Lung (tissue), 12 donors: ENCODE data around the gene APOLD1. TPM values are rescaled to one million over a fixed set of nuclear protein-coding genes. Genes with fewer than 3 reads are reported as not detected.

ENCODE experiments used
- ATAC-seq: fragments of 200-7000 bp; cut with Tn5 transposase; one replicate; pipeline ENCODE4 v1.9.1; 2020; ENCODE audit warnings: moderate number of reproducible peaks; ENCODE audit not compliant: insufficient read depth, low FRiP score
- DNase-seq, 3 donors: peaks; one replicate each; pipeline ENCODE4 v3.0.0-alpha.2; 2013 to 2017
- H3K27ac ChIP-seq, 2 donors: one replicate each; pipeline ENCODE4 v1.5.1; 2013; ENCODE audit warnings: mild to moderate bottlenecking in 2 of 2, moderate library complexity in 2 of 2, control low read depth in 1 of 2, inconsistent platforms in 1 of 2, low read depth in 1 of 2, low read length in 1 of 2
- H3K27me3 ChIP-seq, 3 donors: one replicate each; pipeline ENCODE4 v1.5.1; 2013; ENCODE audit warnings: low read length in 2 of 3; ENCODE audit not compliant: control insufficient read depth in 3 of 3, insufficient read depth in 3 of 3
- H3K36me3 ChIP-seq, 4 donors: one replicate each; pipeline ENCODE4 v1.5.1; 2013; ENCODE audit warnings: low read length in 4 of 4, mild to moderate bottlenecking in 1 of 4, moderate library complexity in 1 of 4; ENCODE audit not compliant: control insufficient read depth in 4 of 4, insufficient read depth in 4 of 4
- H3K4me1 ChIP-seq, 5 donors: one replicate each; pipeline ENCODE4 v1.5.1; 2013; ENCODE audit warnings: low read length in 5 of 5, mild to moderate bottlenecking in 2 of 5, moderate library complexity in 1 of 5; ENCODE audit not compliant: control insufficient read depth in 5 of 5, insufficient read depth in 5 of 5
- H3K4me3 ChIP-seq: one replicate; pipeline ENCODE4 v1.5.1; 2013; ENCODE audit warnings: mild to moderate bottlenecking, control low read depth, moderate library complexity
- H3K9ac ChIP-seq, 2 donors: one replicate each; pipeline ENCODE4 v1.5.1; 2013; ENCODE audit warnings: low read length in 2 of 2, control low read depth in 1 of 2; ENCODE audit not compliant: insufficient read depth in 1 of 2
- H3K9me3 ChIP-seq, 4 donors: one replicate each; pipeline ENCODE4 v1.5.1; 2013; ENCODE audit warnings: low read length in 3 of 4, mild to moderate bottlenecking in 1 of 4, moderate library complexity in 1 of 4; ENCODE audit not compliant: control insufficient read depth in 4 of 4, insufficient read depth in 3 of 4
- WGBS, 2 donors: extraction: QIAGEN DNeasy Blood & Tissue Kit; methylation state at CpG; one replicate each; pipeline ENCODE4 v1.1.7; 2013; 5-methylcytosine and 5-hydroxymethylcytosine counted together
- polyA plus RNA-seq, 2 donors: library from polyadenylated mRNA; stranded (reverse); fragments of 200-250 nt; gene quantifications; one replicate each; pipeline ENCODE4 v1.2.1, GENCODE V29; 2013
- total RNA-seq, 2 donors: library from RNA; depleted of rRNA in 1 of 2; stranded (reverse); fragments of >200 nt in 1 of 2; gene quantifications; one replicate each; pipeline ENCODE4 v1.2.1, GENCODE V29; 2014 to 2021
- TF ChIP-seq, protein P1 (sequence below): IDR thresholded peaks from 2 replicates; pipeline ENCODE4 v1.5.1; 2012; ENCODE audit warnings: mild to moderate bottlenecking; ENCODE audit errors: control extremely low read depth, extremely low read depth
- donor health status: control.
- donor health status: control.
- donor health status: Bipolar disorder and iron deficiency.
- donor health status: healthy.
- donor health status: DM: yes; HTN: yes; CAD: no.

APOLD1 gene
- total and polyA plus RNA-seq, 4 donors, result 3.1 to 22.9 (median 20.8) TPM

- H3K9ac ChIP-seq, result peak overlapping the region in 1 of 2 donors; percentile 46
- peaks cover 0 to 12% (median 4%) of the 10 kb centered on the region in 5 donors for H3K4me1 ChIP-seq
- DNase-seq (peak in 2 of 3 donors; percentile 27 to 58), ATAC-seq (no peak)
- WGBS, 2 donors, result 17 to 25% methylated on average over 3 of the region's 3 CpGs
- TF ChIP-seq, protein P1, sequence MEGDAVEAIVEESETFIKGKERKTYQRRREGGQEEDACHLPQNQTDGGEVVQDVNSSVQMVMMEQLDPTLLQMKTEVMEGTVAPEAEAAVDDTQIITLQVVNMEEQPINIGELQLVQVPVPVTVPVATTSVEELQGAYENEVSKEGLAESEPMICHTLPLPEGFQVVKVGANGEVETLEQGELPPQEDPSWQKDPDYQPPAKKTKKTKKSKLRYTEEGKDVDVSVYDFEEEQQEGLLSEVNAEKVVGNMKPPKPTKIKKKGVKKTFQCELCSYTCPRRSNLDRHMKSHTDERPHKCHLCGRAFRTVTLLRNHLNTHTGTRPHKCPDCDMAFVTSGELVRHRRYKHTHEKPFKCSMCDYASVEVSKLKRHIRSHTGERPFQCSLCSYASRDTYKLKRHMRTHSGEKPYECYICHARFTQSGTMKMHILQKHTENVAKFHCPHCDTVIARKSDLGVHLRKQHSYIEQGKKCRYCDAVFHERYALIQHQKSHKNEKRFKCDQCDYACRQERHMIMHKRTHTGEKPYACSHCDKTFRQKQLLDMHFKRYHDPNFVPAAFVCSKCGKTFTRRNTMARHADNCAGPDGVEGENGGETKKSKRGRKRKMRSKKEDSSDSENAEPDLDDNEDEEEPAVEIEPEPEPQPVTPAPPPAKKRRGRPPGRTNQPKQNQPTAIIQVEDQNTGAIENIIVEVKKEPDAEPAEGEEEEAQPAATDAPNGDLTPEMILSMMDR, result no peak
- no peak overlapping the region for H3K4me3 ChIP-seq
- peak overlapping the region in 1 of 2 donors; percentile 33 for H3K27ac ChIP-seq
- H3K27me3 ChIP-seq, result no peaks in the 10 kb centered on the region
- no peaks in the 10 kb centered on the region for H3K36me3 ChIP-seq
- H3K9me3 ChIP-seq, result no peaks in the 10 kb centered on the region
Measured at GRCh38 chr12:12741660-12742059, 43.8 kb upstream of the APOLD1 start.

DNA sequence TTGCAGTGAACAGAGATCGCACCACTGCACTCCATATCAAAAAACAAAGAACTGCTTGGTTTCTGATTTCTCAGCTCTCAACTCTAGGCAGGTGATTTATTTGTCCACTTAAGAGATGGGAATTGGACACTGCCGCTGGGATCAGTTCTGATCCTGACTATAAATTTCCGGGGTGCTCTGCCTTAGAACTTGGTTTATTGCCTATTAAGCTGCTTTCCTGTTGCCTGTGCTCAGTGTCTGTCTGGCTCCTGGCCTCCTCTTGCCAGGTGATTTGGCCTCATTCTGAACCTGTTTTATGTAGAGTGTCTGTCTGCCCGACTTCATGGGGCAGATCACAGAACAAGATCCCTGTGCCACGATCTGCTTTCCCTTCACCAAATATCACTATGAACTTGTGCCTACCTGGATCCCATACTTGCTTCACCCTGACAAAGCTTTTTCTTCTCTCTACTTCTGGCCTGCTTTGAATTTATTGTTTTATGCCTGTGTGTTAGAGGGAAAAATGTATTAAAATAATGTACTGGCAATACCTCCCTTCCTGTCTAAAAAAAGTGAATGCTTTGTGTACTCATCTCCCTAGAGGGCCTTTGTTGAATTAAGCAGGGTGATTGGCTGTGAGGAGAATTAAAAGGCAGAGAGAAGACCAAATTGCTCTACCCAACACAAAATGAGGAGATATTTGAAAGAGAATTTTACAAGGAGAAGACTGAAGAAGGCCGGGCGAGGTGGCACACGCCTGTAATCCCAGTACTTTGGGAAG is 40.7 kb upstream of the APOLD1 start:
- no peak overlapping the region for H3K9ac ChIP-seq
- TF ChIP-seq, protein P1, result no peak
- ATAC-seq (no peak), DNase-seq (no peak)
- H3K27me3 ChIP-seq, result no peaks in the 10 kb centered on the region
- H3K4me3 ChIP-seq, result no peak overlapping the region
- H3K36me3 ChIP-seq, result no peaks in the 10 kb centered on the region
- peaks cover 2 to 32% (median 4%) of the 10 kb centered on the region in 5 donors for H3K4me1 ChIP-seq
- 95% methylated on average over 8 of the region's 8 CpGs for WGBS, 2 donors
- H3K27ac ChIP-seq, result no peak overlapping the region
- H3K9me3 ChIP-seq, result no peaks in the 10 kb centered on the region

- H3K9me3 ChIP-seq, result no peaks in the 10 kb centered on the region
- H3K4me3 ChIP-seq, result no peak overlapping the region
- DNase-seq (no peak), ATAC-seq (no peak)
- H3K36me3 ChIP-seq, result no peaks in the 10 kb centered on the region
- 84 to 86% methylated on average over 7 of the region's 7 CpGs for WGBS, 2 donors
- TF ChIP-seq, protein P1, result no peak
- H3K27me3 ChIP-seq, result no peaks in the 10 kb centered on the region
- H3K9ac ChIP-seq, result no peak overlapping the region
- H3K27ac ChIP-seq, result no peak overlapping the region
- H3K4me1 ChIP-seq, result peaks cover 2 to 32% (median 4%) of the 10 kb centered on the region in 5 donors
Measured at GRCh38 chr12:12745576-12746211, 39.8 kb upstream of the APOLD1 start.
